B cell (primary cell): Measurements from ENCODE around the gene STAT4. TPM values are rescaled to one million over a fixed set of nuclear protein-coding genes. Genes with fewer than 3 reads are reported as not detected.

Source experiments
- ATAC-seq: fragments of 200-7000 bp; cut with Tn5 transposase; one replicate; pipeline ENCODE4 v1.10.0; 2021; ENCODE audit warnings: low read depth, mild to moderate bottlenecking, moderate number of reproducible peaks, moderate library complexity
- CTCF ChIA-PET: fragments of 350-600 bp; sonication (Branson Sonifier 250); formaldehyde crosslinking; loops from one replicate; lab custom pipeline; 2021; ENCODE audit warnings: antibody characterized with exemption, inconsistent platforms; lab: Charles Lee
- POLR2A ChIA-PET: fragments of 350-600 bp; sonication (Branson Sonifier 250); formaldehyde crosslinking; loops from one replicate; lab custom pipeline; 2021; ENCODE audit warnings: antibody characterized with exemption; lab: Charles Lee
- DNase-seq: peaks from one replicate; pipeline ENCODE4 v3.0.0; 2013
- H2AFZ ChIP-seq: 2 replicates; pipeline ENCODE4 v1.6.1; 2012; ENCODE audit warnings: mild to moderate bottlenecking, low read depth, low read length; ENCODE audit not compliant: insufficient read depth, poor library complexity, severe bottlenecking
- H3K27ac ChIP-seq, 2 donors: 1 replicate in 1 of 2; 2 replicates in 1 of 2; pipeline ENCODE4 v1.5.1; 2012 to 2013; ENCODE audit warnings: low read length in 2 of 2, mild to moderate bottlenecking in 2 of 2, moderate library complexity in 1 of 2
- H3K27me3 ChIP-seq, 4 experiments: fragments of 200-600 bp in 1 of 4; sonication (generic) in 1 of 4; replicated peaks in 1 of 4; 1 replicate in 2 of 4; 2 replicates in 2 of 4; pipeline versions ENCODE4 v1.6.1 to v1.7.0; 2013 to 2016; ENCODE audit warnings: low read length in 3 of 4, mild to moderate bottlenecking in 2 of 4, mixed read lengths in 1 of 4, moderate library complexity in 1 of 4; ENCODE audit not compliant: insufficient read depth in 4 of 4, control insufficient read depth in 3 of 4; ENCODE audit errors: control extremely low read depth in 1 of 4
- H3K36me3 ChIP-seq, 2 experiments: replicated peaks in 1 of 2; 1 replicate in 1 of 2; 2 replicates in 1 of 2; pipeline versions ENCODE4 v1.6.1 to v1.7.1; 2013; ENCODE audit warnings: low read length in 1 of 2; ENCODE audit not compliant: insufficient read depth in 2 of 2, control insufficient read depth in 1 of 2; ENCODE audit errors: control extremely low read depth in 1 of 2, extremely low read depth in 1 of 2
- H3K4me1 ChIP-seq, 2 donors: fragments of 200-600 bp in 1 of 2; sonication (generic) in 1 of 2; 1 replicate in 1 of 2; 2 replicates in 1 of 2; pipeline versions ENCODE4 v1.5.1 to v1.6.1; 2013 to 2017; ENCODE audit warnings: low read length in 2 of 2; ENCODE audit not compliant: control insufficient read depth in 2 of 2, insufficient read depth in 2 of 2
- H3K4me2 ChIP-seq: replicated peaks from 2 replicates; pipeline ENCODE3; 2012; ENCODE audit warnings: mild to moderate bottlenecking, low read depth, low read length; ENCODE audit not compliant: poor library complexity, severe bottlenecking
- H3K4me3 ChIP-seq, 5 experiments: fragments of 200-600 bp in 1 of 5; sonication (generic) in 1 of 5; 1 replicate in 3 of 5; 2 replicates in 2 of 5; pipeline versions ENCODE4 v1.5.1 to v1.7.0; 2011 to 2016; ENCODE audit warnings: low read length in 4 of 5, mild to moderate bottlenecking in 4 of 5, low read depth in 2 of 5, control low read depth in 1 of 5, moderate library complexity in 1 of 5; ENCODE audit not compliant: insufficient read depth in 1 of 5; ENCODE audit errors: control extremely low read depth in 1 of 5, extremely low read depth in 1 of 5
- H3K79me2 ChIP-seq: fragments of 200-600 bp; sonication (generic); one replicate; pipeline ENCODE4 v1.6.0; 2016; ENCODE audit warnings: low read length; ENCODE audit not compliant: control insufficient read depth, insufficient read depth
- H3K9ac ChIP-seq: fragments of 200-600 bp; sonication (generic); 2 replicates; pipeline ENCODE4 v1.6.1; 2017; ENCODE audit warnings: mild to moderate bottlenecking, low read length, moderate library complexity
- H3K9me3 ChIP-seq, 3 donors: one replicate each; pipeline versions ENCODE4 v1.6.1 to v1.7.1; 2013; ENCODE audit warnings: low read length in 2 of 3; ENCODE audit not compliant: control insufficient read depth in 2 of 3, insufficient read depth in 1 of 3; ENCODE audit errors: control extremely low read depth in 1 of 3
- H4K20me1 ChIP-seq: 2 replicates; pipeline ENCODE4 v1.6.0; 2012; ENCODE audit warnings: mild to moderate bottlenecking, low read length; ENCODE audit not compliant: insufficient read depth, control insufficient read depth, poor library complexity, severe bottlenecking
- H3K27ac Mint-ChIP-seq: one replicate; pipeline ENCODE4 v1.8.0; 2021; ENCODE audit warnings: mixed read lengths
- H3K27me3 Mint-ChIP-seq: one replicate; pipeline ENCODE4 v1.8.0; 2021; ENCODE audit warnings: mixed read lengths
- H3K4me1 Mint-ChIP-seq: one replicate; pipeline ENCODE4 v1.8.0; 2021; ENCODE audit warnings: mixed read lengths
- H3K4me3 Mint-ChIP-seq: one replicate; pipeline ENCODE4 v1.8.0; 2021; ENCODE audit warnings: mixed read lengths
- H3K9me3 Mint-ChIP-seq: one replicate; pipeline ENCODE4 v1.8.0; 2022; ENCODE audit warnings: mixed read lengths; ENCODE audit not compliant: insufficient read depth
- CTCF ChIP-seq: fragments of 200-600 bp; IDR thresholded peaks from one replicate; pipeline ENCODE4 v1.8.0; 2022; ENCODE audit warnings: antibody characterized with exemption, mild to moderate bottlenecking
- EZH2 ChIP-seq: IDR thresholded peaks from 2 replicates; pipeline ENCODE4 v1.6.1; 2012; ENCODE audit warnings: borderline replicate concordance, low read depth, mild to moderate bottlenecking, moderate library complexity, low read length; ENCODE audit not compliant: insufficient read depth, poor library complexity, severe bottlenecking
- WGBS: methylation state at CpG from one replicate; pipeline ENCODE4 v1.1.5; 2013; ENCODE audit warnings: missing lambda C conversion rate; ENCODE audit not compliant: insufficient coverage; 5-methylcytosine and 5-hydroxymethylcytosine counted together
- intact Hi-C: fragments of 100-400 bp; cut with micrococcal nuclease; formaldehyde crosslinking; loops from one replicate; pipeline ENCODE4 v1.10.0; 2022
- polyA plus RNA-seq: library from polyadenylated mRNA; depleted of rRNA; stranded (reverse); fragments of >200 nt; gene quantifications from 2 replicates; pipeline ENCODE4 v1.2.3, GENCODE V29; 2012
- total RNA-seq, 2 donors: library from RNA; stranded (reverse); fragments of 120-200 nt in 1 of 2; gene quantifications; 1 replicate in 1 of 2; 2 replicates in 1 of 2; pipeline versions ENCODE4 v1.2.3 to v1.2.4, GENCODE V29; 2013 to 2022

The STAT4 gene
- total and polyA plus RNA-seq, 2 donors (not counting 1 experiment from before 2014, with no cell fraction given), result 2.0 to 62.1 TPM

DNA sequence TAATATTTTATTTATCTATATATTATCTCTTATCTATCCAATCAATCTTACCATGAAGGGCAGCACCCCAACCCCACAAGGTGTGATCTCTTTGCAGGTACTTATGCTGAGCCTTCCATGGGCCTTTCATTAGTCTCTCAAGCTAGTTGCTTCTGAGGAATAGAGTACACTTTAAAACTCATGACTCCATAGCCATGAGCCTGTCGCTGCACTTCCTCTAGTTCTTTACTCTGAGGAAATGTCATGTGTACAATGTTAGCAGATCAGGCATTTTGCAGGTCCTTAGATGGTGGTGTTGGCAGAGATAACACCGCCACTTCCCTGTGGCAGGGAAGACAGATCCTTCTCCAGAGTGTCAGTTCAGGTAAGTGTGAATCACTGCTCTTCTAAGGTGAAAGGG, 29.5 kb upstream of the STAT4 start:
- POLR2A ChIA-PET, result no interaction called here
- Histone ChIP-seq H3K4me2 (no peak overlapping the region), H3K9ac (no peak overlapping the region), H2AFZ (no peak overlapping the region), H3K9me3 (no peaks in the 10 kb centered on the region), H3K27ac (no peak overlapping the region), H3K36me3 (no peaks in the 10 kb centered on the region), H3K27me3 (no peaks in the 10 kb centered on the region), H4K20me1 (no peaks in the 10 kb centered on the region), H3K79me2 (no peaks in the 10 kb centered on the region), H3K4me3 (no peak overlapping the region), H3K4me1 (no peaks in the 10 kb centered on the region)
- Mint-ChIP-seq H3K27ac (no peak overlapping the region), H3K27me3 (peaks cover 6% of the 10 kb centered on the region), H3K4me1 (peaks cover 5% of the 10 kb centered on the region), H3K9me3 (no peaks in the 10 kb centered on the region), H3K4me3 (no peak overlapping the region)
- WGBS, result 100% methylated on average over 2 of the region's 2 CpGs
- DNase-seq, result no peak
- CTCF ChIA-PET, result no interaction called here
- TF ChIP-seq EZH2 (no peak), CTCF (no peak)
- ATAC-seq, result no peak
- intact Hi-C loops, result no loop called here

DNA sequence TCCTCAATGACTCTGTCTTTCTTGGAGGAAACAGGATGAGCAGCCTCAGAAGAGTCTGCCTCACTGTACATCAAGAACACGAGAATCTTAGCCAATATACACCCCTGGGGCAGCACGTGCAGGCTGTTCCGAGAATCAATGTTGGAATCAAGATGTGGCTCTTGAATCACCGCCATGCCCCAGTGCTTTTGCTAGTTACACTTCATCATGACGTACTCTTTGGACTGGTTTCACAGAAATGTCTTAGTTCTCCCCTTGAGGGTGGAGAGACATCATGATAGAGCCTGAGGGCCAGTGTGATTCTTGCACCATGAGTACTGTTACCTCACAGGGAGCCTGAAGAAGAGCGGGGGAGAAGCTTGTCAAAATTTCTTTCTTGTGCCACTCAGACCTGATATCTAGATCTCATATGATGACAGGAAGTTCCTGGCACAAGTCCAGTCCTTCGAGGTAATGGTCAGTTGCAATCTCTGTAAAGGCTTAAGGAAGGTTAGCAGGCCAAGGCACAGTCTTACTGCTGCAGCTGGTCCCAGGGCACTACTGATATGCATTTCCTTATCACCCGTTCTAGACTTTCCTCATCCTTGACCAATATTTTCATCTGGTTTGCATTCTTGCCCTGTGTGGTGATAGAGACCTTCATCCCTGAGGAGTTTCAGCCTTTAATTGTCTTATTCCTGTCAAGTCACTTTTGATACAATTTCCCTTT, 28.2 kb upstream of the STAT4 start:
- ATAC-seq, result no peak
- Histone ChIP-seq H2AFZ (no peak overlapping the region), H3K4me1 (no peaks in the 10 kb centered on the region), H3K27ac (no peak overlapping the region), H3K79me2 (no peaks in the 10 kb centered on the region), H3K4me3 (no peak overlapping the region), H3K9ac (no peak overlapping the region), H3K27me3 (no peaks in the 10 kb centered on the region), H4K20me1 (no peaks in the 10 kb centered on the region), H3K36me3 (no peaks in the 10 kb centered on the region), H3K4me2 (no peak overlapping the region), H3K9me3 (no peaks in the 10 kb centered on the region)
- CTCF ChIA-PET, result no interaction called here
- POLR2A ChIA-PET, result no interaction called here
- DNase-seq, result no peak
- no peaks in the 10 kb centered on the region for H3K9me3 Mint-ChIP-seq
- H3K27me3 Mint-ChIP-seq, result peaks cover 6% of the 10 kb centered on the region
- H3K4me3 Mint-ChIP-seq, result no peak overlapping the region
- peaks cover 5% of the 10 kb centered on the region for H3K4me1 Mint-ChIP-seq
- TF ChIP-seq CTCF, result no peak
- no peak for TF ChIP-seq EZH2
- intact Hi-C loops, result no loop called here
- WGBS, result 90% methylated on average over 6 of the region's 8 CpGs
- no peak overlapping the region for H3K27ac Mint-ChIP-seq
